ENCODE measurements around the gene LRRC28.
A peak's percentile ranks its signal among the peaks of the same experiment; 100 is the strongest.
"Not testable (repeated sequence)": the region's sequence is repeated elsewhere in the genome, so short reads cannot be mapped to it uniquely, and the experiment has no call there.

LRRC28 gene

GRCh38 chr15:99250857-99251841 lies at the start of gene LRRC28:
TSS of gene LRRC28 (plus strand) at chr15:99251481. CDS start at chr15:99255958, 4,477 bp downstream.
- DNase-seq = peak; percentile 96 to 97

DNA sequence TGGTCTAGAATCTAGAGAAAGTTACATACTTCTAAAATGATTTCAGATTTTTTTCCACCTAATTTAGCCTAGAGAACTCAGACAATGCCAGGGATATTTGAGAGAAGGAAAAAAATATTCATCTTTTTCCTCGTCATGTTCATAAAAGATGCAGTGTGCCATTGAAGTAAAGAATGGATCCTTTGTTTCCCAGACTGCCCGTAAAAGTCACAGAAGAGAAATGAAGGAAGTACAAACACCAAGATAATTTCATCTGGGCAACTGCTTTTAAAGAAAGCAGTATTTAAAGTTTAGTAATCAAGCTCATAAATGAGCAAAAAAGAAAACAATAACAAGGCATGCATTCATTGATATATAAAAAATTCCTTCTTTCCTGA lies 49.1 kb upstream of the LRRC28 start:
- no peak for DNase-seq

GRCh38 chr15:99207672-99208071 lies 43.6 kb upstream of the LRRC28 start:
- no peak for DNase-seq

DNA sequence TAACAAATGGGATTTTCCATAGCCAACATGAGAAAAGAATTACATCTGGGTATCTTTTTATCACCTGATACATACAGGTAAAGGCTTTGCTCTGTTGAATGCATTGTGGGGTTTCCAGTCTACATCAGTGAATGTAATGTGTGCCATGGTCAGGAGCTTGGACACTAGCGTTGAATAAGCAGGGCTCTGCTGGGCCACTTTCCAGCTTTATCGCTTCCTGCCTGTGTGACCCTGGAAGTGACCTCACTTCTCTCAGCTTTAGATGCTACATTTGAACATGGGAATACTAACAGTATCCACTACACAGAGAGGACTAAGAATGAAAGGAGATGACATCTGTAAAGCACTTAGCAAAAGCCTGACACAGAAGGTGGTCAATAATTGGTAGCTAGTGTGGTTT lies 42.0 kb upstream of the LRRC28 start:
- DNase-seq = no peak

DNA sequence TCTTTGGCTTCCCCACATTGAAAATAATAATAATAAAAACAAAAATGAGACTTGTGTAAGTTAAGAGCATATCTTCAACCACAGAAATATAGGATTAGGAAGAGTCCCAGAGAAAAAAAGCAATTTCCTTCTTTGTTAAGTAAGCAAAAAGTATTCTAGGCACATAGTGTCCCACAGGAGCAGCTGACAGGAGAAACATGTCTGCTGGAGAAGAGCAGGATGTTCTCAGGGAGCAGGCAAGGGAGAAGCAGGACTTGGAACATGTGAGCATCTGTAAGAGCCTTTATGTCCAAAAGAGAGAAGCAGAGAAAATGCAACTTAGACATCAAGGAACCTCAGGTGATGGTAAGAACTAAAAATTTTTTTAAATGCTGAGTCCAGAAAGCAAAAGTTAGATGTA lies 40.9 kb upstream of the LRRC28 start:
- DNase-seq = no peak

DNA sequence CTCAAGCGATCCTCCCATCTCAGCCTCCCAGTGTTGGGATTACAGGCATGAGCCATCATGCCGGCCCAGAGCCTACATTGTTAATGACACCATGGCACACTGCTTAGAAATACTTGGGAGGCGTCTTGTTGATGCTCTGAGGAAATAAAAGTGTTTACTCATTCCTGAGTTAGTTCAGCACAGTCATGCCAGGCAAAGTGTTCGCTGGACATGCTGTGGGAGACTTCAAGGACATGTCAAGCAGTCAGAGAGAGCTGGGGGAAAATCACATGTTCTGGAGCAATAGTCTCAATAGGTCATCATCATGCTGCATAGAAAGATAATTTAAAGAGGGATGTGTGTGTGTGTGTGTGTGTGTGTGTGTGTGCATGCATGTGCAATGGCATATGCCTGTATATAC lies 39.4 kb upstream of the LRRC28 start:
- no peak for DNase-seq

- DNase-seq = no peak
Observed at GRCh38 chr15:99212406-99212805, 38.9 kb upstream of the LRRC28 start.

GRCh38 chr15:99213187-99213811 lies 38.0 kb upstream of the LRRC28 start:
- DNase-seq = peak; percentile 39 to 55

DNA sequence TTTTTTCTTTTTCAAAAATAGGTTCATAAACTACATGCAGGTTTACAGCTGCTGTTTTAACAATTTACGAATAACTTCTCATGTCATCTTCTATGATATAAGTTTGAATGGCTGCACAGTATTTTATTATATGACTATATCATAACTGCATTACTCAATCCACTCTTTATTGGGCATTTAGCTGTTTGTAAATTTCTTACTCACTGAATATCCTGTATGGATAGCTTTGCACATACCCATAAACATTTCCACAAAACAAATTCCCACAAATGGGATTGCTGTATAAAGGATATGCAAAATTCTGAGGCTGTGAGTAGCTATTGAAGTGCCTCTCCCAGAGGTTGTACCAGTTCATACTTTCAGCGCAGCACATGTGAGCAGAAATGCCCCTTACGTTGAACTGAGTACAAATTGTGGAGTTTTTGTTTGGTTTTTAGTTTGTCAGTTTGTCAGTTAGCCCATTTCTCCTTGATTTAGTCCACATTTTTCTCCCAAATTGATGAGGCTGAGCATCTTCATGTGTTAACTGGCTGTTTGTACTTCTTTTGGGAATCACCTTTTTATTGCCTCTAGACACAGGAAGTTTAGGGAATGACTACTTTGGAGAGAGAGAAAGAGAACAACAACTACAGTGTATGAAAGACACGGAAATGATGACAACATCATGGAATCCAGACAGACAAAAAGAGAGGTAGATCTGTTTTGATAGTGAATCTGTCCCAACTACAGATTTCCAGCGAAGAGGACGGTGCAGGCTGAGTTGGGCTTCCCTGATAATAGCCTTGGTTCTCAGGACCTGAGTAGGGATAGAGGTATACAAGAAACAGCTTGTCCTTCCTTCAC lies 26.7 kb upstream of the LRRC28 start:
- no peak for DNase-seq

- no peak for DNase-seq
Observed at GRCh38 chr15:99226802-99227201, 24.5 kb upstream of the LRRC28 start.

GRCh38 chr15:99228120-99228770 lies 23.0 kb upstream of the LRRC28 start:
- no peak for DNase-seq

- no peak for DNase-seq
Observed at GRCh38 chr15:99230867-99231266, 20.4 kb upstream of the LRRC28 start.

GRCh38 chr15:99232740-99233139 lies 18.5 kb upstream of the LRRC28 start:
- no peak for DNase-seq

- not testable (repeated sequence) for DNase-seq
Observed at GRCh38 chr15:99234160-99234559, 17.1 kb upstream of the LRRC28 start.

DNA sequence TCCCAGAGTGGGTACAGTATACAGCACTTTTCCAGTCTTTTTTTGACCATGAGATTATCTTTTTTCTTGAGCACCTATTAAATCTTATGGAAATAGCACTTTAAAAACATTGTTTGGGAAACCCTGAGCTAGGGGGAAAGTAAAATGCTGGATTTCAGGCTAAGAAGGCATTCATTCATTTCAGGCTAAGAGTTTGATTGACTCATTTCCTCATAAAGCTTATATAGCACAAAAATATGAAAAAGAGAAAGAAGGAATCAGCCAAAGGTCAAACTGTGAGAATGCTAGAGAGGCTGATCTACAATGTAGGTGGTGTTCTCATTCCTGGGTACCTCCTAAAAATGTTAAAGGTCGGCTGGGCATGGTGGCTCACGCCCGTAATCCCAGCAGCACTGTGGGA lies 12.4 kb upstream of the LRRC28 start:
- no peak for DNase-seq

GRCh38 chr15:99239545-99240198 lies 11.6 kb upstream of the LRRC28 start:
- no peak for DNase-seq

DNA sequence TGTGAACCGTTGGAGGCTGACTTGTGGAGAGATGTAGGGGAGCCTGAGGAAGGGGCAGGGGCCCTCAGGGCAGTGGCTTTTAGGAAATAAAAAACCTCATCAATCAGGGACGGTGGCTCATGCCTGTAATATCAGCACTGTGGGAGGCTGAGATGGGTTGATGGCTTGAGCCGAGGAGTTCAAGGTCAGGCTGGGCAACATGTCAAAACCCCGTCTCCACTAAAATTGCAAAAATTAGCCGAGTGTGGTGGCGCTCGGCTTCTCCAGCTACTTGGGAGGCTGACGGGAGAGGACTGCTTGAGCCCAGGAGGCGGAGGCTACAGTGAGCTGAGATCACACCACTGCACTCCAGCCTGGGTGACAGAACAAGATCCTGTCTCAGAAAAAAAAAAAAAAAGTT lies 9.5 kb upstream of the LRRC28 start:
- no peak for DNase-seq

- no peak for DNase-seq
Observed at GRCh38 chr15:99244306-99244705, 7.0 kb upstream of the LRRC28 start.

GRCh38 chr15:99247062-99247461 lies 4.2 kb upstream of the LRRC28 start:
- DNase-seq = no peak

- peak; percentile 39 to 61 for DNase-seq
Observed at GRCh38 chr15:99248000-99248715, 3.1 kb upstream of the LRRC28 start.

DNA sequence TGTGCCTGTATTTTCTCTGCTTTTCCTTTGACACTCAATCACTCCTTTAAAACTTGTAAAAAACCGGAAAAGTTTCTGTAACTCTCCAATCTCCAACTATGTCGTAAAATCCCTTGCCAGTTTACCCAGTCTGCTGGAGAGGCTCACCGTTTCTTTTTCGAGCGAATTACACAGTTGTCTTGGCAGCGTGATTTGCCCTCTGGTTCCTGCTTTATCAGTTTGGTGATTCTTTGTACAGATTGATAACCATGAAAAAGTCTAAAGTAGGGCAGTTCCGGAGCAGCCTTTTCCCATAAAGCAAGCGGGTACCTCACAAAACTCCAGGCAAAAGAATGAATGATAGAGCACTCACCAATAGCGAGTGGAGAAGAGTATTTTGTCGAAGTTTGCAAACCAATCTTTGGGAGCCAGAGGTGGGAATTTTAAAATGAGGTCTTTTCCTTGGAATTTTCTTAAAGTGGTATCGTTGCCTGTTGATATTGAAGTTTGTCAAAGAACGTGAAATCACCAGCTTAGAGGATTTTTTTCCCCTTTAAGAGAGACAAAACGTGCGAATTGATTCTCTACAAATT lies 1.9 kb upstream of the LRRC28 start, which contains the start of gene TTC23:
Gene TTC23, minus strand, starts transcription at position 312 of the 572 bp plus-strand sequence. CDS start 20,869 bp downstream, outside the sequence.
- peak; percentile 41 to 46 for DNase-seq
